ENCODE results near the gene KIR2DL1.
"Not testable (repeated sequence)": the region's sequence is repeated elsewhere in the genome, so short reads cannot be mapped to it uniquely, and the experiment has no call there.

KIR2DL1 gene

GRCh38 chr19:54769646-54770045 is at the start of gene KIR2DL1:
TSS of gene KIR2DL1 (plus strand) at chr19:54769793. CDS start at chr19:54769851, 58 bp downstream.
- DNase-seq, result not testable (repeated sequence)

- DNase-seq, result no peak
These were observed 45.5 kb upstream of the KIR2DL1 start, which contains the start of gene KIR3DL3 for GRCh38 chr19:54724142-54724541. TSS of gene KIR3DL3 (plus strand) at chr19:54724442. CDS start at chr19:54724497, 55 bp downstream.

GRCh38 chr19:54724644-54725043 is 44.9 kb upstream of the KIR2DL1 start:
- no peak for DNase-seq

- DNase-seq, result no peak
These were observed 44.3 kb upstream of the KIR2DL1 start for GRCh38 chr19:54725321-54725720.

- DNase-seq, result no peak
These were observed 42.0 kb upstream of the KIR2DL1 start for GRCh38 chr19:54727562-54727961.

- no peak for DNase-seq
These were observed 41.4 kb upstream of the KIR2DL1 start for GRCh38 chr19:54728167-54728566.

GRCh38 chr19:54729416-54730188 is 40.0 kb upstream of the KIR2DL1 start:
- DNase-seq, result no peak

GRCh38 chr19:54731191-54731590 is 38.4 kb upstream of the KIR2DL1 start:
- DNase-seq, result no peak

GRCh38 chr19:54738306-54738705 is 31.3 kb upstream of the KIR2DL1 start, which contains the start of gene KIR2DL3:
TSS of gene KIR2DL3 (plus strand) at chr19:54738513. CDS start at chr19:54738546, 33 bp downstream.
- not testable (repeated sequence) for DNase-seq

- DNase-seq, result no peak
These were observed 30.9 kb upstream of the KIR2DL1 start for GRCh38 chr19:54738715-54739114.

- no peak for DNase-seq
These were observed 29.8 kb upstream of the KIR2DL1 start for GRCh38 chr19:54739587-54740497.

GRCh38 chr19:54741950-54742349 is 27.6 kb upstream of the KIR2DL1 start:
- DNase-seq, result not testable (repeated sequence)

- not testable (repeated sequence) for DNase-seq
These were observed 25.5 kb upstream of the KIR2DL1 start for GRCh38 chr19:54744080-54744479.

- not testable (repeated sequence) for DNase-seq
These were observed 21.8 kb upstream of the KIR2DL1 start for GRCh38 chr19:54747614-54748322.

GRCh38 chr19:54750276-54750675 is 19.3 kb upstream of the KIR2DL1 start:
- DNase-seq, result not testable (repeated sequence)

GRCh38 chr19:54756204-54757110 is 13.1 kb upstream of the KIR2DL1 start:
- DNase-seq, result not testable (repeated sequence)

GRCh38 chr19:54758577-54758976 is 11.0 kb upstream of the KIR2DL1 start:
- DNase-seq, result not testable (repeated sequence)

GRCh38 chr19:54764219-54764618 is 5.4 kb upstream of the KIR2DL1 start:
- DNase-seq, result not testable (repeated sequence)

GRCh38 chr19:54766464-54766863 is 3.1 kb upstream of the KIR2DL1 start:
- not testable (repeated sequence) for DNase-seq

- DNase-seq, result not testable (repeated sequence)
These were observed 918 bp downstream of the KIR2DL1 start for GRCh38 chr19:54770511-54770910.

Measured in cortex of kidney (tissue), 1 donor.